ENCODE data around the gene AFDN.
A peak's percentile ranks its signal among the peaks of the same experiment; 100 is the strongest.

AFDN gene

GRCh38 chr6:167851370-167851952, 24.8 kb downstream of the AFDN start:
- TF ChIP-seq CTCF (conservative IDR thresholded peaks at IDR 0.05): no peak
- no peak overlapping the region for H3K27ac ChIP-seq

- no peak for TF ChIP-seq CTCF (conservative IDR thresholded peaks at IDR 0.05)
- H3K27ac ChIP-seq: no peak overlapping the region
Observed at GRCh38 chr6:167855825-167856425, 29.2 kb downstream of the AFDN start.

GRCh38 chr6:167856474-167856873, 29.8 kb downstream of the AFDN start:
- TF ChIP-seq CTCF (conservative IDR thresholded peaks at IDR 0.05): no peak
- no peak overlapping the region for H3K27ac ChIP-seq

GRCh38 chr6:167856999-167857660, 30.4 kb downstream of the AFDN start:
- no peak for TF ChIP-seq CTCF (conservative IDR thresholded peaks at IDR 0.05)
- H3K27ac ChIP-seq: no peak overlapping the region

- TF ChIP-seq CTCF (conservative IDR thresholded peaks at IDR 0.05): no peak
- peak overlapping the region; percentile 49 for H3K27ac ChIP-seq
Observed at GRCh38 chr6:167858086-167858591, 31.4 kb downstream of the AFDN start.

- TF ChIP-seq CTCF (conservative IDR thresholded peaks at IDR 0.05): no peak
- H3K27ac ChIP-seq: peak overlapping the region; percentile 49; the same call in 1 of the 2 replicates
Observed at GRCh38 chr6:167858842-167859664, 32.3 kb downstream of the AFDN start.
